ENCODE results near the gene DPP6. TPM values are rescaled to one million over a fixed set of nuclear protein-coding genes. Genes with fewer than 3 reads are reported as not detected.

Gene DPP6
- total RNA-seq, 1 experiment from 2014 or later = not detected

- no peaks in the 10 kb centered on the region for H3K9me2 ChIP-seq (replicated peaks; ENCODE audit: low read length)
- intact Hi-C loops (cut with micrococcal nuclease) = no loop called here
- H3K36me3 ChIP-seq (ENCODE audit: low read depth, low read length) = no peaks in the 10 kb centered on the region
- H3K27ac ChIP-seq (ENCODE audit: low read length) = no peak overlapping the region
- no peak overlapping the region for H3K4me3 ChIP-seq (ENCODE audit: low read length)
- H3K4me2 ChIP-seq (ENCODE audit: low read length) = no peak overlapping the region
- ChIA-PET POLR2A (ENCODE audit: unreplicated experiment) (no interaction called here), CTCF (no interaction called here)
- DNase-seq (no peak), ATAC-seq (no peak)
- H3K79me2 ChIP-seq (ENCODE audit: low read length) = no peaks in the 10 kb centered on the region
- H2AFZ ChIP-seq (ENCODE audit: low read length) = no peak overlapping the region
- H3K4me1 ChIP-seq (ENCODE audit: insufficient read depth, low read length) = no peaks in the 10 kb centered on the region
- no peaks in the 10 kb centered on the region for H3K27me3 ChIP-seq (ENCODE audit: low read length)
- no peaks in the 10 kb centered on the region for H3K9me3 ChIP-seq (ENCODE audit: low read length)
- no peak for TF ChIP-seq CTCF (conservative IDR thresholded peaks at IDR 0.05; ENCODE audit: low read depth, low read length)
- TF ChIP-seq EZH2phosphoT487 (IDR thresholded peaks at IDR 0.05; ENCODE audit: borderline replicate concordance, low read length) = no peak
- no peak for TF ChIP-seq EZH2 (IDR thresholded peaks at IDR 0.05; ENCODE audit: low read length, unreplicated experiment)
- no TSS peak for BruUV-seq (replicated peaks)
- H3K9ac ChIP-seq (ENCODE audit: low read length) = no peak overlapping the region
- H4K20me1 ChIP-seq (ENCODE audit: low read length) = no peaks in the 10 kb centered on the region
- H3F3A ChIP-seq (ENCODE audit: low read length, unreplicated experiment) = no peaks in the 10 kb centered on the region
Measured at GRCh38 chr7:154680894-154681659, 628.9 kb downstream of the DPP6 start.

- Histone ChIP-seq H3K36me3 (ENCODE audit: low read depth, low read length) (no peaks in the 10 kb centered on the region), H3K27me3 (ENCODE audit: low read length) (no peaks in the 10 kb centered on the region), H3F3A (ENCODE audit: low read length, unreplicated experiment) (no peaks in the 10 kb centered on the region), H3K4me1 (ENCODE audit: insufficient read depth, low read length) (no peaks in the 10 kb centered on the region), H4K20me1 (ENCODE audit: low read length) (no peaks in the 10 kb centered on the region), H3K9ac (ENCODE audit: low read length) (no peak overlapping the region), H3K27ac (ENCODE audit: low read length) (no peak overlapping the region), H3K79me2 (ENCODE audit: low read length) (no peaks in the 10 kb centered on the region), H3K4me2 (ENCODE audit: low read length) (no peak overlapping the region), H3K9me3 (ENCODE audit: low read length) (no peaks in the 10 kb centered on the region), H2AFZ (ENCODE audit: low read length) (no peak overlapping the region), H3K4me3 (ENCODE audit: low read length) (no peak overlapping the region), H3K9me2 (replicated peaks; ENCODE audit: low read length) (no peaks in the 10 kb centered on the region)
- ATAC-seq = no peak
- DNase-seq = no peak
- TF ChIP-seq CTCF (conservative IDR thresholded peaks at IDR 0.05; ENCODE audit: low read depth, low read length) (no peak), EZH2phosphoT487 (IDR thresholded peaks at IDR 0.05; ENCODE audit: borderline replicate concordance, low read length) (no peak), EZH2 (IDR thresholded peaks at IDR 0.05; ENCODE audit: low read length, unreplicated experiment) (no peak)
- intact Hi-C loops (cut with micrococcal nuclease) = no loop called here
- ChIA-PET CTCF (no interaction called here), POLR2A (ENCODE audit: unreplicated experiment) (no interaction called here)
- no TSS peak for BruUV-seq (replicated peaks)
Measured at GRCh38 chr7:154682003-154682402, 629.8 kb downstream of the DPP6 start.
